ENCODE measurements around the gene TANGO2.
"Not testable (repeated sequence)": the region's sequence is repeated elsewhere in the genome, so short reads cannot be mapped to it uniquely, and the experiment has no call there.

The TANGO2 gene

DNA sequence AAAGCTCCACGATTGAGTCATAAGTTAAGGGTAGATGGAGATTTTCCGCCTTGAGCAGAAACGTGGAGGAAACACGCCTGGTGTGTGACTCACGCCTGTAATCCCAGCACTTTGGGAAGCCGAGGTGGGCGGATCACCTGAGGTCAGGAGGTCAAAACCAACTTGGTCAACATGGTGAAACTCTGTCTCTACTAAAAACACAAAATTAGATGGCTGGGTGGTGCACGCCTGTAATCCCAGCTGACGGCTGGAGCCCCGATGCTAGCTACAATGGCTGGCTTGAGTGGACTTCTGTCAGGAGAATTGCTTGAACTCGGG, 41.8 kb downstream of the TANGO2 start:
- no peak for DNase-seq (ENCODE audit: low read depth in 2 of 2)

GRCh38 chr22:20063271-20064139, 42.6 kb downstream of the TANGO2 start:
- DNase-seq (ENCODE audit: low read depth in 2 of 2): no peak

- no peak for DNase-seq (ENCODE audit: low read depth in 2 of 2)
Measured at GRCh38 chr22:20064140-20064480, 43.2 kb downstream of the TANGO2 start.

GRCh38 chr22:20064545-20065262, 43.8 kb downstream of the TANGO2 start:
- DNase-seq (ENCODE audit: low read depth in 2 of 2): no peak

GRCh38 chr22:20065896-20066616, 45.1 kb downstream of the TANGO2 start:
- no peak for DNase-seq (ENCODE audit: low read depth in 2 of 2)

DNA sequence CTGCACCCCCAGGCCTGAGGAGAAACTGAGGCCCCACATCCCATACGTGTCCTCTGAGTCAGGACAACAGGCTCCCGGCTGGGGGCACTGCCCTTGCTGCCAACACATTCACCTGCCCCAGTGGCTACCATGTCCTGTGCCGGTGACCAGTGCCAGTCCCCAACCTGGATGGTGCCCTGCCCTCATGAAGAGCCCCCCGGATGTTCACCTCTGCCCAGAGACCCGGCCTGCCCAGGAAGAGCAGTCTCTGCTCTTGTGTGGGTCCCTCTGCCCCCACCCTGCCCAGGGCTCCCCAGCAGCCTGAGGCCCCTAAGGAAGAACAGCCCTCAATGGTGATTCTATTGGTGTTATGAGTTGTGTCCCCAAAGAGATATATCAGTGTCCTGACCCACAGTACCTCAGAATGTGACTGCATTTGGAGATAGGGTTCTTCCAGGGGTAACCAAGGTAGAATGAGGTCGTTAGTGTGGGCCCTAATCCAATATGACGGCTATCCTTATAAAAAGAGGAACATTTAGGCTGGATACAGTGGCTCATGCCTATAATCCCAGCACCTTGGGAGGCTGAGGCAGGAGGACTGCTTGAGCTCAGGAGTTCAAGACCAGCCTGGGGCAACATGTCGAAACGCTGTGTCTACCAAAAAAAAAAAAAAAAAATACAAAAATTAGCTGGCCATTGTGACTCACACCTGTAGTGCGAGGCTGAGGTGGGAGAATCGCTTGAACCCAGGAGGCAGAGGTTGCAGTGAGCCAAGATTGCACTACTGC, 45.9 kb downstream of the TANGO2 start:
- DNase-seq (ENCODE audit: low read depth in 2 of 2): no peak

DNA sequence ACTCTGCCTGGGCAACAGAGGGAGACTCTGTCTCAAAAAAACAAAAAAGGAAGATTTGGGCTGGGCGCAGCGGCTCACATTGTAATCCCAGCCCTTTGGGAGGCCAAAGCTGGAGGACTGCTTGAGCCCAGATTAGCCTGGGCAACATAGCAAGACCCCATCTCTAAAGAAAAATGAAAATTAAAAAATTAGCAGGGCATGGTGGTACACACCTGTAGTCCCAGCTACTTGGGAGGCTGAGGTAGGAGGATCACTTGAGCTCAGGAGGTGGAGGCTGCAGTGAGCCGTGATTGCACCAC, 46.4 kb downstream of the TANGO2 start:
- not testable (repeated sequence) for DNase-seq (ENCODE audit: low read depth in 2 of 2)

DNA sequence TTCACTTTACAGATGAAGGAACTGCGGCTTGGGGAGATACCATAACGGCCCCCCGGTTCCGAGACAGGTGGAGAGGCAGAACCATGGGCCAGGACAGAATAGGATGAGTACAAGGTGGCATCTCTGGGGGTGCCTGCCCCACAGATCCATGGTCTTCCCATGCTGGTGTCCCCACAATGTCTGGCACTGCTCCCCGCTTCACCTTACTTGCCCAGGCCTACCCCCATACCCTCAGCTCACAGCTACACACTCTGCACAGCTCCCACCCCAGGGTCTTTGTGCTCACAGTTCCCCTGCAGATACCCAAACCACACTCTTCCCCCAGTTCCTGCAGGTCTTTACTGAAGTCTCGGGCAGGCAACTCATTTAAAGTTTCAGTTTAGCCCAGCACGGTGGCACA, 47.7 kb downstream of the TANGO2 start:
- DNase-seq (ENCODE audit: low read depth in 2 of 2): no peak

- no peak for DNase-seq (ENCODE audit: low read depth in 2 of 2)
Measured at GRCh38 chr22:20069331-20070042, 48.6 kb downstream of the TANGO2 start.

DNA sequence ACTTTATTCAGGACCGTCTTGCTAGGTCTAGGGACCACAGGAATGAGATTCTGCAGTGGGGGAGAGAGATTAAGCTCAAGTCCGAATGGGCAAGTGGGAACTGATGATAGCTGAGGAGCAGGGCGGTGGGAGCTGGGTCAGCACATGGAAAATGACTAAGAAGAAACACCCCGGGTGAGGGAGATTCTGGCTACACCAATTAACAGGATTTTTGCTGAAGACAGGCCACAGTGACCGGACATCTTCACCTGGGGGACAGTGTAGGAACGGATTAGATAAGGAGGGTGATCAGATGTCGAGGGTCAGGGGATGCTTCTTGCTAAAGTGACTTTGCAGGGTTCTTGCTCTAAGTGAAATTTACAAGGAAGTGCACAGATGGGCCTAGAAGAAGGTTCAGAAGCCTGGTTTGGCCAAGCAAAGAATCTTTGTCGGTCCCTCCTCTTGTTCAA, 50.6 kb downstream of the TANGO2 start:
- no peak for DNase-seq (ENCODE audit: low read depth in 2 of 2)

DNA sequence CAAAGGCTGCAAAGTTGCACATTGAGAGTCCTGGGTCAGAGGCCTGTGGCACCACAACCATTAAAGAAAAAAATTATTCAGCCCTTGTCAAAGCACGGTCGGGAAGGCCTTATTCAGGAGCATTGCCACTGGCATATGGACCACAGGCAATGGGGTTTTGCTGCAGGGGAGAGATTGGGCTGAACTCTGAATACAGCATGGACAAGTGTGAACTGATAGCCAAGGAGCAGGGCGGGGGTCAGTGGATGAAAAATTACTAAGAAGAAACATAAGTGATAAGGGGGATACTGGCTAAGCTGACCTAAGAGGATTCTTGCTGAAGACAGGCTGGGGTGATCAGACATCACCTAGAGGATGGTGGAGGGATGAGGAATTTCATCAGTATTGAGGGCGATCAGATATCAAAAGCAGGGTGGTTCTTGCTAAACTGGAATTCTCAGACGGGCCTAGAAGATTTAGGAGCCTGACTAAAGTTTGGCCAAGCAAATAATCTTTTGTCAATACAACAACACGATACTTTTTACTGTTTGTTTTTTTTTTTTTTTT, 55.8 kb downstream of the TANGO2 start:
- DNase-seq (ENCODE audit: low read depth in 2 of 2): no peak

- peak; percentile 29 to 38 for DNase-seq (ENCODE audit: low read depth in 2 of 2)
Measured at GRCh38 chr22:20079745-20080444, 59.0 kb downstream of the TANGO2 start, which contains the start of gene DGCR8. DGCR8 (plus strand) TSS chr22:20080241; CDS start chr22:20085964, 5,723 bp downstream.

DNA sequence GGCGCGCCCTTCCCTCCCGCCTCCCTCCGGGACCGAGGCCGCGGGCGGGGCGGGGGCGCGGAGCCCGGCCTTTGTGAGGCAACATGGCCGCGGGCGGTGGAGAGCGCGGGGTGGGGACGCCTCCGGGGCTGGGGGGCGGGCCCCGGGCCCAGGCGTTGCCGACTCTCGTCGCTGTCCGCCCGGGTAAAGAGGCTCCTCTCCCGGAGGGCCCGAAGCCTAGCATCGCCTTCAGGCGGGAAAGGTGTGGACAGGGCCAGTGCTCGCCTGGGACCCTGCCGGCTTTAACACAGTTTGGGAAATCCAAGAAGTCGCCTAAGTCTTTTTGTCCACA, 59.5 kb downstream of the TANGO2 start:
- peak; percentile 24 to 50 for DNase-seq (ENCODE audit: low read depth in 2 of 2)

DNA sequence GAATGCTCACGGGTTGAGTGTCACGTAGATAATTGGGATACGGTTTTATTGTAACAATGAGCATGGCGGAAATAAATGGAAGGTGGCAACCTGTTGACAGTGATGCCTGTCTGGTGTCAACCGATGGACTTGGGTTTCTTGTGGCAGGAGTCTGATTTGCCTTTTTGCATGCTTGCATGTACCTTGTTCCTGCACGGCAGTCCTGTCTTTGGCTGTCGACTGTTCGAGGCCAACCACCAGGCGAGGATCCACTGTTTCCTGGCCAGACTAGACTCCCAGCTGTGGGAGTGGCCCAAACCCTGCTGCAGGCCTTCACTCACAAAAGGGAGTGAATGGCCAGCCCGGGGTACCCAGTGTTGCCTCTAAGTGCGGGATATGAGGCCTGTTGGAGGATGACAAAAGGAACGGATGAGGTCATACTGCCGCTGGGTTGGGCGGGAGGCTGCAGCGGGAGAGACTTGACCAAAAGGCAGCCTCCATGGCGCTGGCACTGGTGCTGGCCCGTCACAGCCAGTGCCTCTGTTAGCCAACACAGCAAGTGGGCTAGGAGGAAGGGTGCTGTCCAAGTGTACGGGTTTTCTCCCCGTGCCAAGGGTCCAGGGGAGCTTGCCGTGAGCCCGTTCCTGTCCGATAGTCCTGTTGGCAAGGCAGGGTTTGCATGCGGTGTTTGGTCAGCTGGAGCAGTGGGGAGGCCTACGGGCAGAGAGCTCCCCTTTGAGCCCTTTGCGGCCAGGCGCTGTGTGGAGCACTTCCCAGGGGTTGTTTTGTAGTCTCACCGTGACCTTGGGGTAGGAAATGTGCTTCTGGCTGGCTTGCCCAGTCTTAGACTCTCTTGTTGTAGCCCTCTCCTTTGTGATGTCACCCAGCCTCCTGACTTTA, 60.1 kb downstream of the TANGO2 start:
- no peak for DNase-seq (ENCODE audit: low read depth in 2 of 2)

DNA sequence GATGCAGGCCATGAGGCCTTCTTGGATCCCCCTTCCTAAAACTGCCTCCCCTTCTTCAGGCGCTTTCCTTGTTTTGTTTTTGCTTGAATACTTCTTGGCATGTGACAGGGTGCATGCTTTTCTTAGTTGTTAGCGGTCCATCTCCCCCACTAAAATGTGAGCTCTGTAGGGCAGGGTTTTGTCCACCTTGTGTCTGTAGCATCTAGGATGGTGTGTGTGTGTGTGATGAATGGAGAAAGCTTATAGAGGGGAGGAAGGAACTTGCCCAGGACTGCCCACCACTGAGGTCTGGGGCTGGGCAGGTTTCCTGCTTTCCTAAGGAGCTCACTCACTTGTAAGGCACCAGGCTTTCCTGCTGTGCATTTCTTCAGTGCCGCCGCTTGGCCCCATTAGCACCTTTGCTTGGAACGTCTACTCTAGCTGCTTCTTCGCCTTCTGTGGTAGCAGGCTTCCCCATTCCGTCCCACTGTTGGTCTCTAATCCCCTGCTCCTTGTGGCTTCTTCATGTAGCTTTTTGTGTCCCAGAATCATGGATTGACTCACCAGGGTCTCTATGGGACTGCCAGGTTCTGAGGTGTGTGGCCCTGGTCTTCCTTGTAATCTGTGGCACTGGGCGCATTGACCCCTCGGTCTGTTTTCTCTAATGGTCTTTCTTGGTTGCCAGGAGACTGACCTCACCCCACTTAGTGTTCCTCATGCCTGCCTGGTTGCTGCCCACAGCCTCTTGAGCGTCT, 62.4 kb downstream of the TANGO2 start:
- DNase-seq (ENCODE audit: low read depth in 2 of 2): no peak

GRCh38 chr22:20083891-20084546, 63.1 kb downstream of the TANGO2 start:
- DNase-seq (ENCODE audit: low read depth in 2 of 2): no peak

DNA sequence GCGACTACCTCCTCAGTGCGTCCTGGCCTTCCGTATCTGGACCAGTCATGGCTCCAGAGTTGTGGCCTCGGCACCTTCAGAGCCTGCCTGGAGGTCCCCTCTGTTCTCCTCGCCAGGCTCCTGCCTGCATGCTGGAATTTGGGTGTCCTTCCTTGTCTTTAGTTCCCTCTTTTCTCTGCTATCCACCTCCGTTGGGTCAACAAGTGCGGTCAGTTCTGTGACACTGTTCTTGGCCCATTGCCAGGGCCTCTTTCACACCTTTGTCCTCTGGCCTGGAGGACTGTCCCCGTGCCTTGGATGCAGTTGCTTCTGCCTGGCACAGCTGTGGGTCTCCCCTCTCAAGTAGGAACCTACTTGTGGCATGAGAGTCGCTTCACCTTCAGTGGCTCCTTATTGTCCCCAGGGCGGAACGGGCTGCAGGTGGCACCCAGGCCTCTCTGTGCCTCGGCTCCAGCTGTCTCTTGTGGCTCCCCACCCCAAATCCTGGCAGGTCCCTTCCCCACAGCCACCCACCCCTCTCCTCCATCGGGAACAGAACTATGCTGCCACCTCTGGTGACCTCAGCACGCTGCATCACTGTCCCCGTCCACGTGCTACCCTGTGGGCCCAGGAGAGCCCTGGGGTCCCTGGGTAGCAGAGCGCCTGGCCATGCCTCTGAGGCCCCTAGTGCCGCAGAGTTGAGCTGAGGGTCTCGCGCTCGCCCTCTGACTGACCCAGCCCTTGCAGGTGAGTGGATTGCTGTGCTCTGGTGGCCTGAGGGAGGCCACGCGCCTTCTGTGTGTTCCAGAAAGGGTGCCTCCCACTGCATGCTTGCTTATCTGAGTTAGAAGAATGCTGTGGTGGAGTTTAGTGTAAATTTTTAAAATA, 63.9 kb downstream of the TANGO2 start:
- no peak for DNase-seq (ENCODE audit: low read depth in 2 of 2)

Measured in stimulated activated CD4-positive, alpha-beta T cell treated with anti-CD3 and anti-CD28 coated beads, Interleukin-1b, Interleukin-23, amount 100 ng/mL, for 1 hour (primary cell).